Panc1 (cell line): ENCODE results near the gene SPP1.

Source experiments
- CTCF ChIP-seq: fragments of 450-650 bp; IDR thresholded peaks from 2 replicates; pipeline ENCODE4 v1.5.1; 2017; ENCODE audit warnings: mild to moderate bottlenecking
- POLR2AphosphoS5 ChIP-seq: IDR thresholded peaks from 2 replicates; pipeline ENCODE4 v1.6.1; 2012; ENCODE audit warnings: mild to moderate bottlenecking, low read depth, low read length, moderate library complexity
- SIN3A ChIP-seq: IDR thresholded peaks from 2 replicates; pipeline ENCODE4 v1.6.1; 2012; ENCODE audit warnings: low read depth, mild to moderate bottlenecking, low read length, moderate library complexity, borderline replicate concordance; ENCODE audit not compliant: insufficient read depth

GRCh38 chr4:87932718-87933141 is 42.8 kb upstream of the SPP1 start:
- no peak for TF ChIP-seq CTCF
- TF ChIP-seq POLR2AphosphoS5: no peak
- TF ChIP-seq SIN3A: no peak
